Activated CD4-positive, alpha-beta memory T cell treated with anti-CD3 and anti-CD28 coated beads for 36 hours (primary cell): ENCODE results near the gene CLCN6. TPM values are rescaled to one million over a fixed set of nuclear protein-coding genes. Genes with fewer than 3 reads are reported as not detected.

Experiments used
- CTCF ChIA-PET: fragments of 350-600 bp; sonication (Branson Sonifier 250); formaldehyde crosslinking; loops from one replicate; lab custom pipeline; 2021; ENCODE audit warnings: antibody characterized with exemption, inconsistent platforms; lab: Charles Lee
- POLR2A ChIA-PET: fragments of 350-600 bp; sonication (Branson Sonifier 250); formaldehyde crosslinking; loops from one replicate; lab custom pipeline; 2021; ENCODE audit warnings: antibody characterized with exemption; lab: Charles Lee
- DNase-seq: peaks from one replicate; pipeline ENCODE4 v3.0.0-alpha.2; 2020
- H3K27ac Mint-ChIP-seq: one replicate; pipeline ENCODE4 v1.8.0; 2021; ENCODE audit warnings: mixed read lengths
- H3K27me3 Mint-ChIP-seq: one replicate; pipeline ENCODE4 v1.8.0; 2021; ENCODE audit warnings: mixed read lengths
- H3K36me3 Mint-ChIP-seq: one replicate; pipeline ENCODE4 v1.8.0; 2021; ENCODE audit warnings: mixed read lengths
- H3K4me1 Mint-ChIP-seq: one replicate; pipeline ENCODE4 v1.8.0; 2021; ENCODE audit warnings: low read depth, mixed read lengths
- H3K4me3 Mint-ChIP-seq: one replicate; pipeline ENCODE4 v1.8.0; 2021; ENCODE audit warnings: mild to moderate bottlenecking, mixed read lengths
- H3K9me3 Mint-ChIP-seq: one replicate; pipeline ENCODE4 v1.8.0; 2021; ENCODE audit warnings: mixed read lengths
- intact Hi-C: fragments of 100-400 bp; cut with micrococcal nuclease; formaldehyde crosslinking; loops from one replicate; pipeline ENCODE4 v1.15.1; 2023
- total RNA-seq, 2 experiments: library from RNA; stranded (reverse); gene quantifications; one replicate each; pipeline ENCODE4 v1.2.3, GENCODE V29; 2021

The CLCN6 gene
- total RNA-seq, 2 experiments from 2014 or later = 11.3 to 11.6 TPM

GRCh38 chr1:11825131-11825530, 19.1 kb downstream of the CLCN6 start:
- H3K27ac Mint-ChIP-seq = no peak overlapping the region
- intact Hi-C loops = no loop called here
- DNase-seq = no peak
- ChIA-PET CTCF (interaction anchor here (1.5 kb wide), 1 partner anchor 13 kb away, joined by 4 read pairs; no protein-coding TSS in a partner anchor), POLR2A (no interaction called here)
- H3K36me3 Mint-ChIP-seq = peaks cover 25% of the 10 kb centered on the region
- no peak overlapping the region for H3K4me3 Mint-ChIP-seq
- H3K9me3 Mint-ChIP-seq = no peaks in the 10 kb centered on the region
- H3K4me1 Mint-ChIP-seq = no peaks in the 10 kb centered on the region
- no peaks in the 10 kb centered on the region for H3K27me3 Mint-ChIP-seq

GRCh38 chr1:11826946-11827345, 21.0 kb downstream of the CLCN6 start:
- no peaks in the 10 kb centered on the region for H3K4me1 Mint-ChIP-seq
- H3K4me3 Mint-ChIP-seq = no peak overlapping the region
- H3K27ac Mint-ChIP-seq = no peak overlapping the region
- intact Hi-C loops = no loop called here
- no peaks in the 10 kb centered on the region for H3K27me3 Mint-ChIP-seq
- H3K9me3 Mint-ChIP-seq = no peaks in the 10 kb centered on the region
- peaks cover 25% of the 10 kb centered on the region for H3K36me3 Mint-ChIP-seq
- POLR2A ChIA-PET = no interaction called here
- CTCF ChIA-PET = no interaction called here
- DNase-seq = no peak

GRCh38 chr1:11828511-11828910, 22.5 kb downstream of the CLCN6 start:
- POLR2A ChIA-PET = no interaction called here
- Mint-ChIP-seq H3K4me1 (no peaks in the 10 kb centered on the region), H3K27me3 (no peaks in the 10 kb centered on the region), H3K36me3 (peaks cover 26% of the 10 kb centered on the region), H3K9me3 (no peaks in the 10 kb centered on the region), H3K27ac (no peak overlapping the region), H3K4me3 (no peak overlapping the region)
- CTCF ChIA-PET = interaction anchor here (0.6 to 2.0 kb wide), 2 partner anchors 9 kb away, joined by 3 to 7 read pairs; no protein-coding TSS in a partner anchor
- no peak for DNase-seq
- intact Hi-C loops = no loop called here

GRCh38 chr1:11831945-11832725, 26.1 kb downstream of the CLCN6 start:
- intact Hi-C loops = loop anchor here (10.0 kb wide), 1 partner anchor 143 kb away; no protein-coding TSS in a partner anchor
- H3K27me3 Mint-ChIP-seq = no peaks in the 10 kb centered on the region
- no peak for DNase-seq
- H3K27ac Mint-ChIP-seq = no peak overlapping the region
- no peak overlapping the region for H3K4me3 Mint-ChIP-seq
- H3K4me1 Mint-ChIP-seq = no peaks in the 10 kb centered on the region
- ChIA-PET CTCF (interaction anchor here (0.7 kb wide), 1 partner anchor 76 kb away, joined by 4 read pairs; no protein-coding TSS in a partner anchor), POLR2A (interaction anchor here (1.3 kb wide), 1 partner anchor 76 kb away, joined by 4 read pairs; no protein-coding TSS in a partner anchor)
- H3K9me3 Mint-ChIP-seq = no peaks in the 10 kb centered on the region
- H3K36me3 Mint-ChIP-seq = peaks cover 26% of the 10 kb centered on the region

DNA sequence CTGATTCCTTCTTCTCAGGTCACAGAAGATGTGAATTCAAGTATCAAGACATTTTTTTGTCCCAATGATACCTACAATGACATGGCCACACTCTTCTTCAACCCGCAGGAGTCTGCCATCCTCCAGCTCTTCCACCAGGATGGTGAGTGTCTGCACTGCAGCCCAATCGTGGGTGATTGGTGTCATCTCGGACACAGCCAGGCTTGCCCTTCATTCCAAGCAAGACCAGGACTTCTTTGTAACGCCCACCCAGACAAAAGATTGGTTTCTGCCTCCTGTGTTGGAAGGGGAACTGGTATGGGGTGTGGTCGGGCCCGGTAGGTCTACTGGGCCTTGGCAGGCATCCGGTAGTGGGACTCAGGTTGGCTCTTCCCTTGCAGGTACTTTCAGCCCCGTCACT, 27.5 kb downstream of the CLCN6 start:
- Mint-ChIP-seq H3K36me3 (peaks cover 21% of the 10 kb centered on the region), H3K27ac (no peak overlapping the region), H3K4me1 (no peaks in the 10 kb centered on the region), H3K27me3 (no peaks in the 10 kb centered on the region), H3K4me3 (no peak overlapping the region), H3K9me3 (no peaks in the 10 kb centered on the region)
- intact Hi-C loops = loop anchor here (10.0 kb wide), 1 partner anchor 141 kb away; no protein-coding TSS in a partner anchor
- DNase-seq = no peak
- ChIA-PET POLR2A (interaction anchor here (0.5 kb wide), 1 partner anchor 160 kb away, joined by 3 read pairs; no protein-coding TSS in a partner anchor), CTCF (no interaction called here)

DNA sequence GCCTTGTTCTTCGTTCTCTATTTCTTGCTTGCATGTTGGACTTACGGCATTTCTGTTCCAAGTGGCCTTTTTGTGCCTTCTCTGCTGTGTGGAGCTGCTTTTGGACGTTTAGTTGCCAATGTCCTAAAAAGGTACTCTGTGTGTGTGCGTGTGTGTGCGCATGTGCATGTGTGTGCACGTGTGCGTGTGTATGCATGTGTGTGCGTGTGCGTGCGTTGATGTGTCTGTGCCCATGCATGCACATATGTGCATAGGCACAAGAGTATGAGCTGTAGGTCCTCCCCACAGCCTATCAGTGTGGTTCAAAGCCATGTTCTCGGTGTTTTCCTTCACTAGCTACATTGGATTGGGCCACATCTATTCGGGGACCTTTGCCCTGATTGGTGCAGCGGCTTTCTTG, 27.9 kb downstream of the CLCN6 start:
- Mint-ChIP-seq H3K9me3 (no peaks in the 10 kb centered on the region), H3K27ac (no peak overlapping the region), H3K4me1 (no peaks in the 10 kb centered on the region), H3K36me3 (peaks cover 25% of the 10 kb centered on the region), H3K4me3 (no peak overlapping the region), H3K27me3 (no peaks in the 10 kb centered on the region)
- POLR2A ChIA-PET = interaction anchor here (0.5 kb wide), 1 partner anchor 160 kb away, joined by 3 read pairs; no protein-coding TSS in a partner anchor
- intact Hi-C loops = loop anchor here (10.0 kb wide), 1 partner anchor 141 kb away; no protein-coding TSS in a partner anchor
- no peak for DNase-seq
- CTCF ChIA-PET = no interaction called here

- Mint-ChIP-seq H3K4me3 (no peak overlapping the region), H3K36me3 (peaks cover 32% of the 10 kb centered on the region), H3K4me1 (no peaks in the 10 kb centered on the region), H3K27me3 (no peaks in the 10 kb centered on the region), H3K9me3 (no peaks in the 10 kb centered on the region), H3K27ac (no peak overlapping the region)
- DNase-seq = no peak
- POLR2A ChIA-PET = interaction anchor here (1.7 kb wide), 1 partner anchor 72 kb away, joined by 6 read pairs; no protein-coding TSS in a partner anchor
- intact Hi-C loops = loop anchor here (10.0 kb wide), 1 partner anchor 139 kb away; no protein-coding TSS in a partner anchor
- CTCF ChIA-PET = no interaction called here
Observed at GRCh38 chr1:11835441-11836225, 29.6 kb downstream of the CLCN6 start.

- CTCF ChIA-PET = interaction anchor here (0.8 to 3.3 kb wide), 7 partner anchors 9 to 174 kb away, joined by 3 to 34 read pairs (median 4); partner anchors contain the start of gene FBXO6
- no peak overlapping the region for H3K4me3 Mint-ChIP-seq
- no peak for DNase-seq
- no peaks in the 10 kb centered on the region for H3K4me1 Mint-ChIP-seq
- intact Hi-C loops = loop anchor here (10.0 kb wide), 1 partner anchor 138 kb away; no protein-coding TSS in a partner anchor
- H3K27ac Mint-ChIP-seq = no peak overlapping the region
- POLR2A ChIA-PET = interaction anchor here (1.7 kb wide), 1 partner anchor 70 kb away, joined by 6 read pairs; no protein-coding TSS in a partner anchor
- no peaks in the 10 kb centered on the region for H3K27me3 Mint-ChIP-seq
- H3K9me3 Mint-ChIP-seq = no peaks in the 10 kb centered on the region
- H3K36me3 Mint-ChIP-seq = peaks cover 41% of the 10 kb centered on the region
Observed at GRCh38 chr1:11836955-11837766, 31.2 kb downstream of the CLCN6 start.

GRCh38 chr1:11837767-11838348, 31.9 kb downstream of the CLCN6 start:
- ChIA-PET CTCF (interaction anchor here (0.6 to 3.3 kb wide), 20 partner anchors 9 to 287 kb away, joined by 3 to 34 read pairs (median 4); partner anchors contain the start of genes FBXO6, MFN2 and NPPA), POLR2A (interaction anchor here (2.2 kb wide), 1 partner anchor 71 kb away, joined by 19 read pairs; no protein-coding TSS in a partner anchor)
- H3K9me3 Mint-ChIP-seq = no peaks in the 10 kb centered on the region
- H3K36me3 Mint-ChIP-seq = peaks cover 42% of the 10 kb centered on the region
- no peak overlapping the region for H3K27ac Mint-ChIP-seq
- intact Hi-C loops = loop anchor here (1.0 to 10.0 kb wide), 3 partner anchors 56 to 137 kb away; no protein-coding TSS in a partner anchor
- H3K4me3 Mint-ChIP-seq = no peak overlapping the region
- H3K4me1 Mint-ChIP-seq = no peaks in the 10 kb centered on the region
- H3K27me3 Mint-ChIP-seq = no peaks in the 10 kb centered on the region
- DNase-seq = no peak

DNA sequence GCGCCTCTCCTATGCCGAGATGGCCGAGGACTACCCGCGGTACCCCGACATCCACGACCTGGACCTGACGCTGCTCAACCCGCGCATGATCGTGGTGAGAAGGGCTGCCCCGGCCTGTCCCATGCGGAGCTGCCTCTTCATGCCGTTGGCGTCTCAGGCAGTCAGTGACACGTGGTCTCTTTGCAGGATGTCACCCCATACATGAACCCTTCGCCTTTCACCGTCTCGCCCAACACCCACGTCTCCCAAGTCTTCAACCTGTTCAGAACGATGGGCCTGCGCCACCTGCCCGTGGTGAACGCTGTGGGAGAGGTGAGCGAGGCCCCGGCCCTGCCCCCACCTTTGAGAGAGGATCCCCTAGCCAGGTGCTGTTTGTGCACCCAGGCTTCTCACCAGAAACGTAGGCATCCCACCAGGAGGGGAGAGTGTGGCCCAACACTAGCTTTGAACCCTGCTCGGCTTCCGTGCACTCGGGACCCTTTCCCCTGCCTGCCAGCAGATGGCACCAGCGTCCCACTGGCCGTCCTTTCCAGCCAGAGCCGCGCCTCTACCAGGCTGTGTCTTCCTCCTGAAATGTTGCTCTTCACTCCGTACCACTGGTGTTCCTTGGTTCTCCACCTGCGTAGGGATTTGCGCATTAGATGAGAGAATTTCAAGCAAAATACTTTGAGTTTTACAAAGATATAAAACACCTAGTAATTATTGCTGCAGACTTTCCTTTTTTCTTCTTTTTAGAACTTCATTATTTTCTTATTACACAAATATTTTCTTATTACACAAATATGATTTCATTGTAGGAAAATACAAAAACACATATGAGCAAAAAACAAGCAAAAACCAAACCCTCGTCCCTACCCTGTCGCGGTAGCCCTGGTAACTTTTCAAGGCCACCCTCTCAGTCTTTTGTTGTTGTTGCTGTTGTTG, 32.6 kb downstream of the CLCN6 start:
- ChIA-PET CTCF (interaction anchor here (0.6 to 3.3 kb wide), 20 partner anchors 9 to 286 kb away, joined by 3 to 34 read pairs (median 4); partner anchors contain the start of genes FBXO6, MFN2 and NPPA), POLR2A (interaction anchor here (2.2 kb wide), 1 partner anchor 70 kb away, joined by 19 read pairs; no protein-coding TSS in a partner anchor)
- H3K4me3 Mint-ChIP-seq = no peak overlapping the region
- no peaks in the 10 kb centered on the region for H3K9me3 Mint-ChIP-seq
- peaks cover 45% of the 10 kb centered on the region for H3K36me3 Mint-ChIP-seq
- DNase-seq = peak; percentile 81
- intact Hi-C loops = loop anchor here (1.0 to 10.0 kb wide), 3 partner anchors 56 to 136 kb away; no protein-coding TSS in a partner anchor
- no peaks in the 10 kb centered on the region for H3K4me1 Mint-ChIP-seq
- no peaks in the 10 kb centered on the region for H3K27me3 Mint-ChIP-seq
- H3K27ac Mint-ChIP-seq = no peak overlapping the region
